GM23338 (cell line): ENCODE measurements around the gene ARG2. TPM values are rescaled to one million over a fixed set of nuclear protein-coding genes. Genes with fewer than 3 reads are reported as not detected.

Source experiments
- ATAC-seq: fragments of 200-7000 bp; cut with Tn5 transposase; 3 replicates; pipeline ENCODE4 v1.9.1; 2020
- DNase-seq: peaks from one replicate; pipeline ENCODE4 v3.0.0-alpha.2; 2015; ENCODE audit warnings: low spot score
- H2AFZ ChIP-seq: fragments of 200-600 bp; sonication (generic); 2 replicates; pipeline ENCODE4 v1.8.0; 2016; ENCODE audit warnings: antibody characterized with exemption, mild to moderate bottlenecking, moderate library complexity
- H3F3A ChIP-seq: fragments of 200-600 bp; sonication (generic); replicated peaks from 2 replicates; pipeline ENCODE4 v1.8.0; 2017; ENCODE audit warnings: antibody characterized with exemption, mixed run types, low read depth
- H3K27ac ChIP-seq: fragments of 200-600 bp; sonication (generic); 2 replicates; pipeline ENCODE4 v1.6.1; 2016; ENCODE audit warnings: low read depth
- H3K27me3 ChIP-seq: fragments of 200-600 bp; sonication (generic); 2 replicates; pipeline ENCODE4 v1.8.0; 2016; ENCODE audit warnings: mild to moderate bottlenecking, mixed run types, moderate library complexity; ENCODE audit not compliant: insufficient read depth
- H3K36me3 ChIP-seq: fragments of 200-600 bp; sonication (generic); 2 replicates; pipeline ENCODE4 v1.8.0; 2016; ENCODE audit warnings: mild to moderate bottlenecking; ENCODE audit not compliant: insufficient read depth
- H3K4me1 ChIP-seq: fragments of 200-600 bp; sonication (generic); 2 replicates; pipeline ENCODE4 v1.8.0; 2016; ENCODE audit warnings: mild to moderate bottlenecking, moderate library complexity; ENCODE audit not compliant: insufficient read depth
- H3K4me2 ChIP-seq: fragments of 200-600 bp; sonication (generic); 2 replicates; pipeline ENCODE4 v1.7.1; 2017; ENCODE audit warnings: mixed run types
- H3K4me3 ChIP-seq: fragments of 200-600 bp; sonication (generic); 2 replicates; pipeline ENCODE4 v1.6.1; 2016; ENCODE audit warnings: mixed run types
- H3K79me2 ChIP-seq: fragments of 200-600 bp; sonication (generic); replicated peaks from 2 replicates; pipeline ENCODE4 v1.8.0; 2017; ENCODE audit warnings: mild to moderate bottlenecking; ENCODE audit not compliant: insufficient read depth
- H3K9me2 ChIP-seq: fragments of 200-600 bp; sonication (generic); 2 replicates; pipeline ENCODE4 v1.8.0; 2017; ENCODE audit not compliant: insufficient read depth
- H4K20me1 ChIP-seq: fragments of 200-600 bp; sonication (generic); replicated peaks from 2 replicates; pipeline ENCODE4 v1.8.0; 2017; ENCODE audit warnings: mild to moderate bottlenecking; ENCODE audit not compliant: insufficient read depth
- H3K27ac Mint-ChIP-seq: 2 replicates; pipeline ENCODE4 v1.8.0; 2020; ENCODE audit warnings: inconsistent platforms, mild to moderate bottlenecking, moderate library complexity, mixed read lengths
- H3K27me3 Mint-ChIP-seq: 3 replicates; pipeline ENCODE4 v1.8.0; 2022; ENCODE audit warnings: low read depth, mild to moderate bottlenecking, moderate library complexity, mixed read lengths, inconsistent platforms; ENCODE audit not compliant: insufficient read depth, poor library complexity
- H3K36me3 Mint-ChIP-seq: 3 replicates; pipeline ENCODE4 v1.8.0; 2021; ENCODE audit warnings: low read depth, mild to moderate bottlenecking, inconsistent platforms, moderate library complexity, mixed read lengths
- H3K4me1 Mint-ChIP-seq: 3 replicates; pipeline ENCODE4 v1.8.0; 2020; ENCODE audit warnings: mild to moderate bottlenecking, inconsistent platforms, mixed read lengths
- H3K4me3 Mint-ChIP-seq: 3 replicates; pipeline ENCODE4 v1.8.0; 2021; ENCODE audit warnings: moderate library complexity, mild to moderate bottlenecking, inconsistent platforms, mixed read lengths
- H3K9me3 Mint-ChIP-seq: 3 replicates; pipeline ENCODE4 v1.8.0; 2020; ENCODE audit warnings: moderate library complexity, mild to moderate bottlenecking, inconsistent platforms, mixed read lengths
- CREB1 ChIP-seq: fragments of 250-450 bp; sonication (Bioruptor Pico); IDR thresholded peaks from 2 replicates; pipeline ENCODE4 v1.5.0; 2020; ENCODE audit warnings: low read depth, mild to moderate bottlenecking, moderate library complexity
- EZH2 ChIP-seq: fragments of 200-600 bp; sonication (generic); IDR thresholded peaks from one replicate; pipeline ENCODE4 v1.8.0; 2017; ENCODE audit warnings: antibody characterized with exemption, mild to moderate bottlenecking, low read depth; ENCODE audit not compliant: unreplicated experiment
- EZH2phosphoT487 ChIP-seq: fragments of 200-600 bp; sonication (generic); IDR thresholded peaks from one replicate; pipeline ENCODE4 v1.8.1; 2018; ENCODE audit warnings: antibody characterized with exemption; ENCODE audit not compliant: unreplicated experiment
- JUNB ChIP-seq: IDR thresholded peaks from one replicate; pipeline ENCODE4 v1.6.1; 2016; ENCODE audit warnings: antibody characterized with exemption; ENCODE audit not compliant: unreplicated experiment
- NANOG ChIP-seq: IDR thresholded peaks from 2 replicates; pipeline ENCODE4 v1.6.1; 2016; ENCODE audit warnings: antibody characterized with exemption, borderline replicate concordance
- POLR2AphosphoS5 ChIP-seq: IDR thresholded peaks from 2 replicates; pipeline ENCODE4 v1.6.1; 2016; ENCODE audit warnings: antibody characterized with exemption, low read depth
- STAT1 ChIP-seq: IDR thresholded peaks from one replicate; pipeline ENCODE4 v1.6.1; 2016; ENCODE audit warnings: antibody characterized with exemption; ENCODE audit not compliant: unreplicated experiment
- ZNF114 ChIP-seq: fragments of 250-450 bp; sonication (Bioruptor Pico); IDR thresholded peaks from 2 replicates; pipeline ENCODE4 v1.5.0; 2020; ENCODE audit warnings: mild to moderate bottlenecking, moderate library complexity
- ZNF331 ChIP-seq: fragments of 250-450 bp; sonication (Bioruptor Pico); IDR thresholded peaks from 2 replicates; pipeline ENCODE4 v1.5.0; 2020; ENCODE audit warnings: low read depth, mild to moderate bottlenecking, moderate library complexity
- polyA plus RNA-seq: library from polyadenylated mRNA; unstranded; fragments of >200 nt; fragmentation: Nextera tagmentation; extraction: Ambion mirVana; gene quantifications from 2 replicates; pipeline ENCODE4 v1.2.1, GENCODE V29; 2016
- total RNA-seq: library from RNA; depleted of rRNA; stranded (reverse); fragments of >200 nt; shearing (Covaris generic); gene quantifications from 2 replicates; pipeline ENCODE4 v1.2.3, GENCODE V29; 2014
- TF ChIP-seq, protein P1 (sequence below): IDR thresholded peaks from 2 replicates; pipeline ENCODE4 v1.6.1; 2016; ENCODE audit warnings: antibody characterized with exemption
- TF ChIP-seq, protein P2 (sequence below): IDR thresholded peaks from one replicate; pipeline ENCODE4 v1.6.1; 2018; ENCODE audit warnings: antibody characterized with exemption; ENCODE audit not compliant: unreplicated experiment
- TF ChIP-seq, protein P3 (sequence below): fragments of 250-450 bp; sonication (Bioruptor Pico); IDR thresholded peaks from 2 replicates; pipeline ENCODE4 v1.5.0; 2020; ENCODE audit warnings: mild to moderate bottlenecking, moderate library complexity
- TF ChIP-seq, protein P4 (sequence below), 2 experiments: fragments of 200-600 bp in 1 of 2; sonication (generic) in 1 of 2; conservative IDR thresholded peaks; 2 replicates each; pipeline versions ENCODE4 v1.5.1 to v1.6.1; 2016 to 2017; ENCODE audit warnings: antibody characterized with exemption in 2 of 2, low read depth in 2 of 2, mild to moderate bottlenecking in 2 of 2, moderate library complexity in 1 of 2

ARG2 gene
- total and polyA plus RNA-seq, 2 experiments from 2014 or later = 42.7 to 69.4 TPM

DNA sequence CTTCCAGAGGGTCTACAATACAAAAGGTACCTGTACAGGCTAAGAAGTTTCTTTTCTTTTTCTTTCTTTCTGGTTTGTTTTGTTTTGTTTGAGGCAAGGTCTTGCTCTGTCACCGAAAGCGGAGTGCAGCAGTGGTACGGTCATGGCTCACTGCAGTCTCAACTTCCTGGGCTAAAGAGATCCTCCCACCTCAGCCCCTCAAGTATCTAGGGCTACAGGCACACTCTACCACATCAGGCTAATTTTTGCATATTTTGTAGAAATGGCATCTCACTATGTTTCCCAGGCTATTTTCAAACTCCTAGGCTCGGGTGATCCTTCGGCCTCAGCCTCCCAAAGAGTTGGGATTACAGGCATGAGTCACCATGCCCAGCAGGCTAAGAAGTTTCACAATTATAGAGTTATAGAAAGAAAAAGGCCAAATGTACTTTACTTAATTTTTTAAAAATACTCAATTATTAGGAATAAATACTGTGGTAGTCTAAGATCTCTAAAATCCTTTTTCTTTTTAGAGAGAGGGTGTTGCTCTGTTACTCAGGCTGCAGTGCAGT is 16.6 kb upstream of the ARG2 start:
- no peak for DNase-seq
- Histone ChIP-seq H3K79me2 (no peaks in the 10 kb centered on the region), H3K4me3 (no peak overlapping the region), H3K4me2 (no peak overlapping the region), H3K36me3 (no peaks in the 10 kb centered on the region), H3F3A (0 out of 2 replicates have a peak, but pooled peaks cover 7% of the 10 kb centered on the region), H3K27ac (no peak overlapping the region), H3K27me3 (peaks cover 89% of the 10 kb centered on the region), H3K9me2 (no peaks in the 10 kb centered on the region), H4K20me1 (no peaks in the 10 kb centered on the region; the same call in 1 of the 2 replicates), H2AFZ (no peak overlapping the region), H3K4me1 (peaks cover 4% of the 10 kb centered on the region)
- Mint-ChIP-seq H3K27ac (no peak overlapping the region), H3K36me3 (no peaks in the 10 kb centered on the region), H3K4me3 (no peak overlapping the region), H3K27me3 (peaks cover 90% of the 10 kb centered on the region), H3K9me3 (no peaks in the 10 kb centered on the region), H3K4me1 (peaks cover 3% of the 10 kb centered on the region; the same call in 2 of the 3 replicates)
- TF ChIP-seq EZH2phosphoT487 (no peak), POLR2AphosphoS5 (no peak), CREB1 (CRISPR knock-in tag) (no peak), JUNB (no peak), ZNF331 (CRISPR knock-in tag) (no peak), EZH2 (no peak), STAT1 (no peak), NANOG (no peak), ZNF114 (CRISPR knock-in tag) (no peak)
- TF ChIP-seq, protein P1, sequence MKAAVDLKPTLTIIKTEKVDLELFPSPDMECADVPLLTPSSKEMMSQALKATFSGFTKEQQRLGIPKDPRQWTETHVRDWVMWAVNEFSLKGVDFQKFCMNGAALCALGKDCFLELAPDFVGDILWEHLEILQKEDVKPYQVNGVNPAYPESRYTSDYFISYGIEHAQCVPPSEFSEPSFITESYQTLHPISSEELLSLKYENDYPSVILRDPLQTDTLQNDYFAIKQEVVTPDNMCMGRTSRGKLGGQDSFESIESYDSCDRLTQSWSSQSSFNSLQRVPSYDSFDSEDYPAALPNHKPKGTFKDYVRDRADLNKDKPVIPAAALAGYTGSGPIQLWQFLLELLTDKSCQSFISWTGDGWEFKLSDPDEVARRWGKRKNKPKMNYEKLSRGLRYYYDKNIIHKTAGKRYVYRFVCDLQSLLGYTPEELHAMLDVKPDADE = no peak
- TF ChIP-seq, protein P2, sequence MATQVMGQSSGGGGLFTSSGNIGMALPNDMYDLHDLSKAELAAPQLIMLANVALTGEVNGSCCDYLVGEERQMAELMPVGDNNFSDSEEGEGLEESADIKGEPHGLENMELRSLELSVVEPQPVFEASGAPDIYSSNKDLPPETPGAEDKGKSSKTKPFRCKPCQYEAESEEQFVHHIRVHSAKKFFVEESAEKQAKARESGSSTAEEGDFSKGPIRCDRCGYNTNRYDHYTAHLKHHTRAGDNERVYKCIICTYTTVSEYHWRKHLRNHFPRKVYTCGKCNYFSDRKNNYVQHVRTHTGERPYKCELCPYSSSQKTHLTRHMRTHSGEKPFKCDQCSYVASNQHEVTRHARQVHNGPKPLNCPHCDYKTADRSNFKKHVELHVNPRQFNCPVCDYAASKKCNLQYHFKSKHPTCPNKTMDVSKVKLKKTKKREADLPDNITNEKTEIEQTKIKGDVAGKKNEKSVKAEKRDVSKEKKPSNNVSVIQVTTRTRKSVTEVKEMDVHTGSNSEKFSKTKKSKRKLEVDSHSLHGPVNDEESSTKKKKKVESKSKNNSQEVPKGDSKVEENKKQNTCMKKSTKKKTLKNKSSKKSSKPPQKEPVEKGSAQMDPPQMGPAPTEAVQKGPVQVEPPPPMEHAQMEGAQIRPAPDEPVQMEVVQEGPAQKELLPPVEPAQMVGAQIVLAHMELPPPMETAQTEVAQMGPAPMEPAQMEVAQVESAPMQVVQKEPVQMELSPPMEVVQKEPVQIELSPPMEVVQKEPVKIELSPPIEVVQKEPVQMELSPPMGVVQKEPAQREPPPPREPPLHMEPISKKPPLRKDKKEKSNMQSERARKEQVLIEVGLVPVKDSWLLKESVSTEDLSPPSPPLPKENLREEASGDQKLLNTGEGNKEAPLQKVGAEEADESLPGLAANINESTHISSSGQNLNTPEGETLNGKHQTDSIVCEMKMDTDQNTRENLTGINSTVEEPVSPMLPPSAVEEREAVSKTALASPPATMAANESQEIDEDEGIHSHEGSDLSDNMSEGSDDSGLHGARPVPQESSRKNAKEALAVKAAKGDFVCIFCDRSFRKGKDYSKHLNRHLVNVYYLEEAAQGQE = no peak
- TF ChIP-seq, protein P3, sequence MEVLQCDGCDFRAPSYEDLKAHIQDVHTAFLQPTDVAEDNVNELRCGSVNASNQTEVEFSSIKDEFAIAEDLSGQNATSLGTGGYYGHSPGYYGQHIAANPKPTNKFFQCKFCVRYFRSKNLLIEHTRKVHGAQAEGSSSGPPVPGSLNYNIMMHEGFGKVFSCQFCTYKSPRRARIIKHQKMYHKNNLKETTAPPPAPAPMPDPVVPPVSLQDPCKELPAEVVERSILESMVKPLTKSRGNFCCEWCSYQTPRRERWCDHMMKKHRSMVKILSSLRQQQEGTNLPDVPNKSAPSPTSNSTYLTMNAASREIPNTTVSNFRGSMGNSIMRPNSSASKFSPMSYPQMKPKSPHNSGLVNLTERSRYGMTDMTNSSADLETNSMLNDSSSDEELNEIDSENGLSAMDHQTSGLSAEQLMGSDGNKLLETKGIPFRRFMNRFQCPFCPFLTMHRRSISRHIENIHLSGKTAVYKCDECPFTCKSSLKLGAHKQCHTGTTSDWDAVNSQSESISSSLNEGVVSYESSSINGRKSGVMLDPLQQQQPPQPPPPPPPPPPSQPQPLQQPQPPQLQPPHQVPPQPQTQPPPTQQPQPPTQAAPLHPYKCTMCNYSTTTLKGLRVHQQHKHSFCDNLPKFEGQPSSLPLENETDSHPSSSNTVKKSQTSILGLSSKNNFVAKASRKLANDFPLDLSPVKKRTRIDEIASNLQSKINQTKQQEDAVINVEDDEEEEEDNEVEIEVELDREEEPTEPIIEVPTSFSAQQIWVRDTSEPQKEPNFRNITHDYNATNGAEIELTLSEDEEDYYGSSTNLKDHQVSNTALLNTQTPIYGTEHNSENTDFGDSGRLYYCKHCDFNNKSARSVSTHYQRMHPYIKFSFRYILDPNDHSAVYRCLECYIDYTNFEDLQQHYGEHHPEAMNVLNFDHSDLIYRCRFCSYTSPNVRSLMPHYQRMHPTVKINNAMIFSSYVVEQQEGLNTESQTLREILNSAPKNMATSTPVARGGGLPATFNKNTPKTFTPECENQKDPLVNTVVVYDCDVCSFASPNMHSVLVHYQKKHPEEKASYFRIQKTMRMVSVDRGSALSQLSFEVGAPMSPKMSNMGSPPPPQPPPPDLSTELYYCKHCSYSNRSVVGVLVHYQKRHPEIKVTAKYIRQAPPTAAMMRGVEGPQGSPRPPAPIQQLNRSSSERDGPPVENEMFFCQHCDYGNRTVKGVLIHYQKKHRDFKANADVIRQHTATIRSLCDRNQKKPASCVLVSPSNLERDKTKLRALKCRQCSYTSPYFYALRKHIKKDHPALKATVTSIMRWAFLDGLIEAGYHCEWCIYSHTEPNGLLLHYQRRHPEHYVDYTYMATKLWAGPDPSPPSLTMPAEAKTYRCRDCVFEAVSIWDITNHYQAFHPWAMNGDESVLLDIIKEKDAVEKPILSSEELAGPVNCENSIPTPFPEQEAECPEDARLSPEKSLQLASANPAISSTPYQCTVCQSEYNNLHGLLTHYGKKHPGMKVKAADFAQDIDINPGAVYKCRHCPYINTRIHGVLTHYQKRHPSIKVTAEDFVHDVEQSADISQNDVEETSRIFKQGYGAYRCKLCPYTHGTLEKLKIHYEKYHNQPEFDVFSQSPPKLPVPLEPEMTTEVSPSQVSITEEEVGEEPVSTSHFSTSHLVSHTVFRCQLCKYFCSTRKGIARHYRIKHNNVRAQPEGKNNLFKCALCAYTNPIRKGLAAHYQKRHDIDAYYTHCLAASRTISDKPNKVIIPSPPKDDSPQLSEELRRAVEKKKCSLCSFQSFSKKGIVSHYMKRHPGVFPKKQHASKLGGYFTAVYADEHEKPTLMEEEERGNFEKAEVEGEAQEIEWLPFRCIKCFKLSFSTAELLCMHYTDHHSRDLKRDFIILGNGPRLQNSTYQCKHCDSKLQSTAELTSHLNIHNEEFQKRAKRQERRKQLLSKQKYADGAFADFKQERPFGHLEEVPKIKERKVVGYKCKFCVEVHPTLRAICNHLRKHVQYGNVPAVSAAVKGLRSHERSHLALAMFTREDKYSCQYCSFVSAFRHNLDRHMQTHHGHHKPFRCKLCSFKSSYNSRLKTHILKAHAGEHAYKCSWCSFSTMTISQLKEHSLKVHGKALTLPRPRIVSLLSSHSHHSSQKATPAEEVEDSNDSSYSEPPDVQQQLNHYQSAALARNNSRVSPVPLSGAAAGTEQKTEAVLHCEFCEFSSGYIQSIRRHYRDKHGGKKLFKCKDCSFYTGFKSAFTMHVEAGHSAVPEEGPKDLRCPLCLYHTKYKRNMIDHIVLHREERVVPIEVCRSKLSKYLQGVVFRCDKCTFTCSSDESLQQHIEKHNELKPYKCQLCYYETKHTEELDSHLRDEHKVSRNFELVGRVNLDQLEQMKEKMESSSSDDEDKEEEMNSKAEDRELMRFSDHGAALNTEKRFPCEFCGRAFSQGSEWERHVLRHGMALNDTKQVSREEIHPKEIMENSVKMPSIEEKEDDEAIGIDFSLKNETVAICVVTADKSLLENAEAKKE (CRISPR knock-in tag) = no peak
- TF ChIP-seq, protein P4, sequence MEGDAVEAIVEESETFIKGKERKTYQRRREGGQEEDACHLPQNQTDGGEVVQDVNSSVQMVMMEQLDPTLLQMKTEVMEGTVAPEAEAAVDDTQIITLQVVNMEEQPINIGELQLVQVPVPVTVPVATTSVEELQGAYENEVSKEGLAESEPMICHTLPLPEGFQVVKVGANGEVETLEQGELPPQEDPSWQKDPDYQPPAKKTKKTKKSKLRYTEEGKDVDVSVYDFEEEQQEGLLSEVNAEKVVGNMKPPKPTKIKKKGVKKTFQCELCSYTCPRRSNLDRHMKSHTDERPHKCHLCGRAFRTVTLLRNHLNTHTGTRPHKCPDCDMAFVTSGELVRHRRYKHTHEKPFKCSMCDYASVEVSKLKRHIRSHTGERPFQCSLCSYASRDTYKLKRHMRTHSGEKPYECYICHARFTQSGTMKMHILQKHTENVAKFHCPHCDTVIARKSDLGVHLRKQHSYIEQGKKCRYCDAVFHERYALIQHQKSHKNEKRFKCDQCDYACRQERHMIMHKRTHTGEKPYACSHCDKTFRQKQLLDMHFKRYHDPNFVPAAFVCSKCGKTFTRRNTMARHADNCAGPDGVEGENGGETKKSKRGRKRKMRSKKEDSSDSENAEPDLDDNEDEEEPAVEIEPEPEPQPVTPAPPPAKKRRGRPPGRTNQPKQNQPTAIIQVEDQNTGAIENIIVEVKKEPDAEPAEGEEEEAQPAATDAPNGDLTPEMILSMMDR (conservative IDR thresholded peaks at IDR 0.05; ENCODE audit: low read depth in 2 of 2) = no peak
- ATAC-seq = no peak
